UCSD-AML1 (cell line): ENCODE measurements around the gene CLECL1.

Experiments
- DNase-seq: peaks from one replicate; lab custom pipeline; 2025; ENCODE audit not compliant: unreplicated experiment; lab: John Stamatoyannopoulos, UW

The CLECL1 gene

GRCh38 chr12:9732921-9733461, at the start of gene CLECL1:
Gene CLECL1, minus strand, starts transcription at chr12:9733097.
- no peak for DNase-seq

- no peak for DNase-seq
Observed at GRCh38 chr12:9781360-9781759, 48.5 kb upstream of the CLECL1 start.

- DNase-seq, result no peak
Observed at GRCh38 chr12:9779209-9779608, 46.3 kb upstream of the CLECL1 start.

- no peak for DNase-seq
Observed at GRCh38 chr12:9776781-9777180, 43.9 kb upstream of the CLECL1 start.

- no peak for DNase-seq
Observed at GRCh38 chr12:9773216-9773877, 40.5 kb upstream of the CLECL1 start.

- no peak for DNase-seq
Observed at GRCh38 chr12:9763025-9763424, 30.1 kb upstream of the CLECL1 start.

- DNase-seq, result no peak
Observed at GRCh38 chr12:9762369-9762768, 29.5 kb upstream of the CLECL1 start.

- no peak for DNase-seq
Observed at GRCh38 chr12:9761419-9761781, 28.5 kb upstream of the CLECL1 start.

- DNase-seq, result peak; percentile 73
Observed at GRCh38 chr12:9760699-9761418, 28.0 kb upstream of the CLECL1 start, which contains the start of gene CD69. Gene CD69, minus strand, starts transcription at chr12:9760901. Its CDS starts 81 bp downstream, at chr12:9760820.

GRCh38 chr12:9760120-9760519, 27.2 kb upstream of the CLECL1 start:
- DNase-seq, result no peak

GRCh38 chr12:9759694-9760093, 26.8 kb upstream of the CLECL1 start:
- DNase-seq, result no peak

- no peak for DNase-seq
Observed at GRCh38 chr12:9758119-9758518, 25.2 kb upstream of the CLECL1 start.

GRCh38 chr12:9757433-9758025, 24.6 kb upstream of the CLECL1 start:
- no peak for DNase-seq

GRCh38 chr12:9756706-9757105, 23.8 kb upstream of the CLECL1 start:
- peak; percentile 31 for DNase-seq

- no peak for DNase-seq
Observed at GRCh38 chr12:9756170-9756569, 23.3 kb upstream of the CLECL1 start.

- DNase-seq, result no peak
Observed at GRCh38 chr12:9755567-9755966, 22.7 kb upstream of the CLECL1 start.

GRCh38 chr12:9755035-9755434, 22.1 kb upstream of the CLECL1 start:
- DNase-seq, result no peak

GRCh38 chr12:9754099-9754927, 21.4 kb upstream of the CLECL1 start:
- DNase-seq, result no peak

GRCh38 chr12:9753498-9753897, 20.6 kb upstream of the CLECL1 start:
- no peak for DNase-seq

- DNase-seq, result no peak
Observed at GRCh38 chr12:9753073-9753472, 20.2 kb upstream of the CLECL1 start.
